Activated T-cell treated with anti-CD3 and anti-CD28 coated beads, Interleukin-2, amount 50 U/mL, for 72 hours (primary cell): ENCODE data around the gene FAM118A. TPM values are rescaled to one million over a fixed set of nuclear protein-coding genes. Genes with fewer than 3 reads are reported as not detected.
"Not testable (repeated sequence)": the region's sequence is repeated elsewhere in the genome, so short reads cannot be mapped to it uniquely, and the experiment has no call there.

Experiments used
- ATAC-seq, 2 donors: fragments of 150-1000 bp; cut with Tn5 transposase; replicated peaks in 1 of 2; 2 replicates each; pipeline ENCODE4 v1.10.0; 2021; ENCODE audit warnings: moderate library complexity in 2 of 2, mild to moderate bottlenecking in 1 of 2
- DNase-seq, 2 donors: peaks; one replicate each; pipeline ENCODE4 v3.0.0; 2021 to 2022; ENCODE audit warnings: mixed read lengths in 1 of 2
- H3K27ac Mint-ChIP-seq: one replicate; pipeline ENCODE4 v1.8.0; 2022; ENCODE audit warnings: mild to moderate bottlenecking, moderate library complexity, mixed read lengths
- H3K27me3 Mint-ChIP-seq: one replicate; pipeline ENCODE4 v1.8.0; 2022; ENCODE audit warnings: low read depth, mixed read lengths
- H3K36me3 Mint-ChIP-seq, 2 donors: one replicate each; pipeline ENCODE4 v1.8.0; 2022; ENCODE audit warnings: mixed read lengths in 2 of 2, mild to moderate bottlenecking in 1 of 2; ENCODE audit not compliant: insufficient read depth in 2 of 2
- H3K4me1 Mint-ChIP-seq: one replicate; pipeline ENCODE4 v1.8.0; 2022; ENCODE audit warnings: low read depth, mixed read lengths
- H3K4me3 Mint-ChIP-seq, 2 donors: one replicate each; pipeline ENCODE4 v1.8.0; 2022; ENCODE audit warnings: mild to moderate bottlenecking in 2 of 2, mixed read lengths in 2 of 2, moderate library complexity in 2 of 2
- H3K9me3 Mint-ChIP-seq, 2 donors: one replicate each; pipeline ENCODE4 v1.8.0; 2022; ENCODE audit warnings: mixed read lengths in 2 of 2
- total RNA-seq, 2 donors: library from RNA; stranded (reverse); gene quantifications; one replicate each; pipeline ENCODE4 v1.2.3, GENCODE V29; 2022

The FAM118A gene
- total RNA-seq, 2 donors from 2014 or later, result 50.1 to 130 TPM

GRCh38 chr22:45351956-45352355 lies 42.2 kb downstream of the FAM118A start:
- Mint-ChIP-seq H3K4me1 (peaks cover 17% of the 10 kb centered on the region), H3K27ac (no peak overlapping the region), H3K27me3 (no peaks in the 10 kb centered on the region), H3K9me3 (peaks cover 0 to 2% of the 10 kb centered on the region in 2 donors), H3K4me3 (no peak overlapping the region), H3K36me3 (no peaks in the 10 kb centered on the region)
- no peak for ATAC-seq
- DNase-seq, result no peak

- H3K9me3 Mint-ChIP-seq, ATAC-seq: not testable (repeated sequence)
- H3K4me1 Mint-ChIP-seq, result peaks cover 17% of the 10 kb centered on the region
Observed at GRCh38 chr22:45352757-45353156, 43.0 kb downstream of the FAM118A start.

GRCh38 chr22:45353786-45354185 lies 44.1 kb downstream of the FAM118A start:
- no peaks in the 10 kb centered on the region for H3K9me3 Mint-ChIP-seq
- peak in 1 of 2 donors; percentile 34 for ATAC-seq

More at GRCh38 chr22:45352757-45353156, 43.0 kb downstream of the FAM118A start:
- not testable (repeated sequence) for H3K27me3 Mint-ChIP-seq, H3K27ac Mint-ChIP-seq, H3K4me3 Mint-ChIP-seq, DNase-seq, H3K36me3 Mint-ChIP-seq

DNA sequence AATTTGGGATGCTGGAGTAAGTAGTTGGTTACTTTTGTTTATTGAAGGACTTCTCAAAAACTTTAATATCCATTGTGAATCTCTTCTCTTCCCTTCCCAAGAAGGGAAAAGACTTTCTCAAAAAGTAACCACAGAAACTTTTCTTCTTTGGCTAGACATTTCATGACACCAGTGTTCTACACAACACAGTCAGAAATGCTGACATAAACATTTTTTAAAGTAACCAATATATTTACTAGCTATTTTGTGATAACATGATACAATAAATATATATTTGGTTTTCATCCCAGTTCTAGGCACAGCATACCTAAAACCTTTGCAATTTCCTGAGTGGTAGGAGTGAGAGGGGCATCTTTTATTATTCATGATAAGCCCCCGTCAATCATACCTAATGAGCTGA lies 47.8 kb downstream of the FAM118A start:
- no peak for DNase-seq
- Mint-ChIP-seq H3K4me1 (peaks cover 16% of the 10 kb centered on the region), H3K4me3 (no peak overlapping the region), H3K27me3 (no peaks in the 10 kb centered on the region), H3K27ac (no peak overlapping the region), H3K36me3 (no peaks in the 10 kb centered on the region), H3K9me3 (no peaks in the 10 kb centered on the region)
- no peak for ATAC-seq

More at GRCh38 chr22:45353786-45354185, 44.1 kb downstream of the FAM118A start:
- H3K27ac Mint-ChIP-seq, result no peak overlapping the region
- DNase-seq, result no peak
- H3K4me1 Mint-ChIP-seq, result peaks cover 17% of the 10 kb centered on the region
- H3K4me3 Mint-ChIP-seq, result no peak overlapping the region
- no peaks in the 10 kb centered on the region for H3K36me3 Mint-ChIP-seq
- no peaks in the 10 kb centered on the region for H3K27me3 Mint-ChIP-seq

- ATAC-seq (no peak), DNase-seq (no peak)
- no peaks in the 10 kb centered on the region for H3K9me3 Mint-ChIP-seq
- no peaks in the 10 kb centered on the region for H3K27me3 Mint-ChIP-seq
- no peaks in the 10 kb centered on the region for H3K36me3 Mint-ChIP-seq
- H3K4me3 Mint-ChIP-seq, result no peak overlapping the region
- H3K4me1 Mint-ChIP-seq, result peaks cover 9% of the 10 kb centered on the region
- H3K27ac Mint-ChIP-seq, result no peak overlapping the region
Observed at GRCh38 chr22:45358127-45358526, 48.4 kb downstream of the FAM118A start.

DNA sequence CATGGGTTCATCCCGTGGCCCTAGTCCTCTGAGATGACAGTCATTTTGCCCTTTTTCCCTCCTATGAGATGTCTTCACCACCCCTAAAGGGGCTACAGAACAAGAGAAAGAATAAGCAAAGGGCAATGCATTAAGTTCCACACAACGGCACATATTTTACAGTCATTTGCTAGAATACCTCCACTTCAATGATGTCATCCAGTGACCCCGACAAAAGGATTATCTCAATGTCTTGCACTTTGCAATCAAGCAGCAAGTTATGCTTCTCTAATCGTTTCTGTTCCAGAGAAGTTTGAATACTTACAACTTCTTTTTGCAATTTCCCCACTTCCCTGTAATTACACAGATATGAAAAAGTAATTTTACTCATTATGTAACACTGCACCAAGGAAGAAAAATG lies 49.9 kb downstream of the FAM118A start:
- Mint-ChIP-seq H3K36me3 (no peaks in the 10 kb centered on the region), H3K4me3 (no peak overlapping the region), H3K9me3 (no peaks in the 10 kb centered on the region), H3K27me3 (no peaks in the 10 kb centered on the region), H3K4me1 (no peaks in the 10 kb centered on the region), H3K27ac (no peak overlapping the region)
- no peak for DNase-seq
- ATAC-seq, result no peak

DNA sequence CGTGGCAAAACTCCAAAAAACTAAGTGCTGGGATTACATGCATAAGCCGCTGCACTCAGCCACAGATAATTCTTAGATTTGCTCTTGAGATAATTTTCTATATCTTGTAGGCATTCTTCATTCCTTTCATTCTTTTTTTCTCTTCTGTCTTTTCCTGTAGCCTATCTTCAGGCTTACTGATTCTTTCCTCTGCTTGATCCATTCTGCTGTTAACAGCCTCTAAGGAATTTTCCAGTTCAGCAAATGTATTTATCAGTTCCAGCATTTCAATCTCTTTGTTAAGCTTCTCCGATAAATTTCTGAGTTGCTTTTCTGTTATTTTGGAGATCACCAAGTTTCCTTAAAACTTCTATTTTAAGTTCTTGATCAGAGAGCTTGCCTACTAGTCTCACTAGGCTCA lies 57.0 kb downstream of the FAM118A start:
- DNase-seq (no peak), ATAC-seq (no peak)
- Mint-ChIP-seq H3K9me3 (peaks cover 0 to 2% of the 10 kb centered on the region in 2 donors), H3K4me3 (no peak overlapping the region), H3K27ac (no peak overlapping the region), H3K27me3 (no peaks in the 10 kb centered on the region), H3K36me3 (peaks cover 0 to 2% of the 10 kb centered on the region in 2 donors), H3K4me1 (no peaks in the 10 kb centered on the region)

DNA sequence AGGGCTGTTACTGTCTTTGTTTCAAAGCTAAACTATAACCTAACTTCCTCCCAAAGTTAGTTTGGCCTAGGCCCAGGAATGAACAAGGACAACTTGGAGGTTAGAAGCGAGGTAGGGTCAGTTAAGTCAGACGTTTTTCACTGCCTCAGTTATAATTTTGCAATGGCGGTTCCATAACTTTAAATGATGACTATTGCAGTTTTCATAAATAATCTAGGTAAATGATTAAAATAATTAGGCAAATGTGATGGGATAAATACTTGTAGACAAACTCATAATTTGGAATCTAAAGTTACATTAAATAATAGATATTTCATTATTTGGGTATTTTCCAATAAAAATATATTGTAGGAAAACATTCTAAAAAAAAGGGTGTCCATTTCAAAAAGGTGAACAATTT lies 63.9 kb downstream of the FAM118A start:
- not testable (repeated sequence) for ATAC-seq, H3K4me1 Mint-ChIP-seq, H3K36me3 Mint-ChIP-seq, H3K9me3 Mint-ChIP-seq, H3K27ac Mint-ChIP-seq, H3K4me3 Mint-ChIP-seq, H3K27me3 Mint-ChIP-seq, DNase-seq

GRCh38 chr22:45376009-45376408 lies 66.3 kb downstream of the FAM118A start:
- Mint-ChIP-seq H3K4me3 (no peak overlapping the region), H3K27me3 (no peaks in the 10 kb centered on the region), H3K36me3 (no peaks in the 10 kb centered on the region), H3K27ac (no peak overlapping the region), H3K9me3 (no peaks in the 10 kb centered on the region), H3K4me1 (peaks cover 6% of the 10 kb centered on the region)
- ATAC-seq (peak in 1 of 2 donors; percentile 51), DNase-seq (no peak)

GRCh38 chr22:45376703-45377102 lies 67.0 kb downstream of the FAM118A start:
- Mint-ChIP-seq H3K4me3 (no peak overlapping the region), H3K9me3 (no peaks in the 10 kb centered on the region), H3K27ac (no peak overlapping the region), H3K4me1 (peaks cover 6% of the 10 kb centered on the region), H3K36me3 (no peaks in the 10 kb centered on the region), H3K27me3 (no peaks in the 10 kb centered on the region)
- DNase-seq (no peak), ATAC-seq (no peak)

DNA sequence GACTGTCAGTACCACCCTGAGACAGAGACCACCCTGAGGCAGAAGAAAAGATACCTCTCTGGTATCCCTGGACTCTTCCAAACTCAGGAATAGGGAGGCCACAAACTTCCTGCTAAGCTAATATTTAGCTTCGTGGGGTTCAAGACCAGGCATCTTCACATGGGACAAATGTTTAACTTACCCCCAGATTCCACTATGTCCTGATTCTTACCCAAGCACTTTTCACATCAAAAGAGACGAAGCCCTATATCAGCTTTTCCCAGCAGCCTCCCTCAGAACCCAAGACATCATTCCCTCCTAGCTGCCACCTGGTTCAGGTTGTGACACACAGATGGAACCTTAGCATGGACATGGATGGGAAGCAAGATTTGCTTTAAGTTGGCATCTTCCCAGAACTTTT lies 71.6 kb downstream of the FAM118A start:
- no peak for DNase-seq
- Mint-ChIP-seq H3K27ac (no peak overlapping the region), H3K9me3 (no peaks in the 10 kb centered on the region), H3K4me3 (no peak overlapping the region), H3K36me3 (no peaks in the 10 kb centered on the region), H3K27me3 (no peaks in the 10 kb centered on the region), H3K4me1 (peaks cover under 1% of the 10 kb centered on the region)
- no peak for ATAC-seq

DNA sequence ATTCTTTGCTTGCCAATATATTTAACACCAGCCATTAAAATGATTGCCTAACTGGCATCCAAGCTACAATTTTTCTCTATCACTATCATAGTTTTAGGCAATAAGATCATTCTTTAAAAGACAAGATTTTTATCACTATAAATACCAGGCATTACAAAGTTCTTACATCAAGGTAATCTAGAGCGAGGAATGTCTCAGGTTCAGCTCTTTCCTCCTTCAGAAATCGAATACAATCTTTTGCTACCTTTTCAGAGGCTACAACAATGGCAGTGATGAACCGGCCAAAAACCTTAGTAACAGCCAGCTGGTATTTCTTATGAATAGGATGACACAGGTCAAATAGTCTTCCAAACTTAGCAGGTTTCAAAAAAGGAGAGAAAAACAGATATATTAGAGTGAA lies 79.8 kb downstream of the FAM118A start:
- no peaks in the 10 kb centered on the region for H3K9me3 Mint-ChIP-seq

More for the DNA sequence above, 79.8 kb downstream of the FAM118A start:
- ATAC-seq (no peak), DNase-seq (no peak)
- H3K4me1 Mint-ChIP-seq, result no peaks in the 10 kb centered on the region
- H3K27ac Mint-ChIP-seq, result no peak overlapping the region
- H3K27me3 Mint-ChIP-seq, result peaks cover 6% of the 10 kb centered on the region
- H3K36me3 Mint-ChIP-seq, result no peaks in the 10 kb centered on the region
- H3K4me3 Mint-ChIP-seq, result no peak overlapping the region
